Measurements from ENCODE around the gene TSHZ1. TPM values are rescaled to one million over a fixed set of nuclear protein-coding genes. Genes with fewer than 3 reads are reported as not detected.

Gene TSHZ1
- polyA plus RNA-seq, 2 of the 4 experiments (the other 2 are of a cell fraction), result 2.2 to 3.0 TPM

DNA sequence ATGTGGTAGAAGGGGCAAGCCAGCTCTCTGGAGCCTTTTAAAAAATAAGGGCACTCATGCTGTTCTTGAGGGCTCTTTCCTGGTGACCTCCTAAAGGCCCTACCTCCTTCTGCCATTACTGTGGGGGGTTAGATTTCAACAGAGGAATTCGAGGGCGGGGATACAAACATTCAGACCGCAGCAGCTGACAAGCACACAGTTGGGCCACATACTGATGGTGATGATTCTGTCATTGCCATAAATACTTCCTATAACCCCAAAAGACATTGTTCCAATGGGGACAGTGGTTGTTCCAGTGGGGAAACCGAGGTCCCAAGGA, 67.0 kb downstream of the TSHZ1 start:
- ChIA-PET POLR2A (no interaction called here), CTCF (no interaction called here)
- FAIRE-seq, result no peak
- H3K9me3 ChIP-seq, result no peaks in the 10 kb centered on the region
- DNase-seq (ENCODE audit: low read depth in 1 of 2, low spot score in 1 of 2), result no peak
- H3K4me1 ChIP-seq, result peaks cover 7% of the 10 kb centered on the region; the same call in 1 of the 3 replicates
- H3K4me3 ChIP-seq, result no peak overlapping the region
- no peak overlapping the region for H3K4me2 ChIP-seq
- no peak overlapping the region for H3K27ac ChIP-seq
- 71% methylated on average over 2 of the region's 4 CpGs for WGBS (ENCODE audit: missing lambda C conversion rate)
- no peak for TF ChIP-seq CHD2 (IDR thresholded peaks at IDR 0.05; ENCODE audit: low read length, partially characterized antibody)
- no peak for TF ChIP-seq RFX5 (IDR thresholded peaks at IDR 0.05)
- TF ChIP-seq, protein P1, sequence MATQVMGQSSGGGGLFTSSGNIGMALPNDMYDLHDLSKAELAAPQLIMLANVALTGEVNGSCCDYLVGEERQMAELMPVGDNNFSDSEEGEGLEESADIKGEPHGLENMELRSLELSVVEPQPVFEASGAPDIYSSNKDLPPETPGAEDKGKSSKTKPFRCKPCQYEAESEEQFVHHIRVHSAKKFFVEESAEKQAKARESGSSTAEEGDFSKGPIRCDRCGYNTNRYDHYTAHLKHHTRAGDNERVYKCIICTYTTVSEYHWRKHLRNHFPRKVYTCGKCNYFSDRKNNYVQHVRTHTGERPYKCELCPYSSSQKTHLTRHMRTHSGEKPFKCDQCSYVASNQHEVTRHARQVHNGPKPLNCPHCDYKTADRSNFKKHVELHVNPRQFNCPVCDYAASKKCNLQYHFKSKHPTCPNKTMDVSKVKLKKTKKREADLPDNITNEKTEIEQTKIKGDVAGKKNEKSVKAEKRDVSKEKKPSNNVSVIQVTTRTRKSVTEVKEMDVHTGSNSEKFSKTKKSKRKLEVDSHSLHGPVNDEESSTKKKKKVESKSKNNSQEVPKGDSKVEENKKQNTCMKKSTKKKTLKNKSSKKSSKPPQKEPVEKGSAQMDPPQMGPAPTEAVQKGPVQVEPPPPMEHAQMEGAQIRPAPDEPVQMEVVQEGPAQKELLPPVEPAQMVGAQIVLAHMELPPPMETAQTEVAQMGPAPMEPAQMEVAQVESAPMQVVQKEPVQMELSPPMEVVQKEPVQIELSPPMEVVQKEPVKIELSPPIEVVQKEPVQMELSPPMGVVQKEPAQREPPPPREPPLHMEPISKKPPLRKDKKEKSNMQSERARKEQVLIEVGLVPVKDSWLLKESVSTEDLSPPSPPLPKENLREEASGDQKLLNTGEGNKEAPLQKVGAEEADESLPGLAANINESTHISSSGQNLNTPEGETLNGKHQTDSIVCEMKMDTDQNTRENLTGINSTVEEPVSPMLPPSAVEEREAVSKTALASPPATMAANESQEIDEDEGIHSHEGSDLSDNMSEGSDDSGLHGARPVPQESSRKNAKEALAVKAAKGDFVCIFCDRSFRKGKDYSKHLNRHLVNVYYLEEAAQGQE (IDR thresholded peaks at IDR 0.05), result no peak
- TF ChIP-seq ZC3H11A (IDR thresholded peaks at IDR 0.05), result no peak
- TF ChIP-seq, protein P2, sequence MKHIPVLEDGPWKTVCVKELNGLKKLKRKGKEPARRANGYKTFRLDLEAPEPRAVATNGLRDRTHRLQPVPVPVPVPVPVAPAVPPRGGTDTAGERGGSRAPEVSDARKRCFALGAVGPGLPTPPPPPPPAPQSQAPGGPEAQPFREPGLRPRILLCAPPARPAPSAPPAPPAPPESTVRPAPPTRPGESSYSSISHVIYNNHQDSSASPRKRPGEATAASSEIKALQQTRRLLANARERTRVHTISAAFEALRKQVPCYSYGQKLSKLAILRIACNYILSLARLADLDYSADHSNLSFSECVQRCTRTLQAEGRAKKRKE (CRISPR knock-in tag; IDR thresholded peaks at IDR 0.05; ENCODE audit: low read depth), result no peak
- no peak for TF ChIP-seq NPAS2 (CRISPR knock-in tag; IDR thresholded peaks at IDR 0.05; ENCODE audit: borderline replicate concordance)
- TF ChIP-seq FOXS1 (CRISPR knock-in tag; IDR thresholded peaks at IDR 0.05), result no peak
- no peak for TF ChIP-seq EHMT2 (IDR thresholded peaks at IDR 0.05; ENCODE audit: low read depth)
- no peak for TF ChIP-seq RNF2 (IDR thresholded peaks at IDR 0.05; ENCODE audit: borderline replicate concordance, low read depth)
- no peak for TF ChIP-seq FOSL2 (IDR thresholded peaks at IDR 0.05)
- no peak for TF ChIP-seq FOSL2 (CRISPR knock-in tag; IDR thresholded peaks at IDR 0.05)
- no peak for TF ChIP-seq POLR2AphosphoS2 (conservative IDR thresholded peaks at IDR 0.05; ENCODE audit: low read length)
- TF ChIP-seq SREBF2 (IDR thresholded peaks at IDR 0.05), result no peak
- TF ChIP-seq KDM1A (IDR thresholded peaks at IDR 0.05; ENCODE audit: low read depth), result no peak
- TF ChIP-seq RARB (CRISPR knock-in tag; IDR thresholded peaks at IDR 0.05), result no peak
- TF ChIP-seq KDM5A (IDR thresholded peaks at IDR 0.05), result no peak
- no peak for TF ChIP-seq FOSB (CRISPR knock-in tag; IDR thresholded peaks at IDR 0.05)
- TF ChIP-seq BHLHE40 (IDR thresholded peaks at IDR 0.05; ENCODE audit: low read depth, low read length), result no peak
- TF ChIP-seq MYC (IDR thresholded peaks at IDR 0.05; ENCODE audit: borderline replicate concordance, low read length), result no peak
- TF ChIP-seq SMC3 (IDR thresholded peaks at IDR 0.05), result no peak
- no peak for ATAC-seq

DNA sequence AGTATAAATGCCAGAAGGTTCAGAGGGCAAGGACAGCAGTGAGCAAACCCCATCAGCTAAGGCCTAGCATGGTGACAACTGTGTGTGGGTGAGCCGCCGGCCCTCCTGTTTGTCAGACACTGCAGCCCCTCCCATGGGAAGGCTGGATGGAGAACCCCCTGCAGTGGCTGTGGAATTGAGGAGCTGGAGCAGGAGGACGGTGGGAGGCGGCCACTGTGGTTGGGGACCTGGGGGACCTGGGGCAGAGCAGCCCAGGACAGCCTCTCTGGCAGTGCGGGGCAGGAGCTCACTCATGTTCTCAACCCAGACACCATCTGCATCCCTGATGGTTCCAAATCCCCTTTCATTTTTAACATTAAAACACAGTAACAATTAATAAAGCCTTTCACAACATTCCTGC, 68.8 kb downstream of the TSHZ1 start:
- FAIRE-seq (no peak), DNase-seq (ENCODE audit: low read depth in 1 of 2, low spot score in 1 of 2) (no peak), ATAC-seq (no peak)
- 94% methylated on average over 5 of the region's 5 CpGs for WGBS (ENCODE audit: missing lambda C conversion rate)
- Histone ChIP-seq H3K4me2 (no peak overlapping the region), H3K9me3 (no peaks in the 10 kb centered on the region), H3K4me1 (peaks cover 7% of the 10 kb centered on the region; the same call in 1 of the 3 replicates), H3K4me3 (no peak overlapping the region), H3K27ac (no peak overlapping the region)
- ChIA-PET POLR2A (no interaction called here), CTCF (no interaction called here)
- no peak for TF ChIP-seq CHD2 (IDR thresholded peaks at IDR 0.05; ENCODE audit: low read length, partially characterized antibody)
- no peak for TF ChIP-seq HOXA7 (CRISPR knock-in tag; IDR thresholded peaks at IDR 0.05)
